Measurements from ENCODE around the gene ULK4. TPM values are rescaled to one million over a fixed set of nuclear protein-coding genes. Genes with fewer than 3 reads are reported as not detected.

The ULK4 gene
- total RNA-seq, 1 experiment from 2014 or later = 6.3 TPM

DNA sequence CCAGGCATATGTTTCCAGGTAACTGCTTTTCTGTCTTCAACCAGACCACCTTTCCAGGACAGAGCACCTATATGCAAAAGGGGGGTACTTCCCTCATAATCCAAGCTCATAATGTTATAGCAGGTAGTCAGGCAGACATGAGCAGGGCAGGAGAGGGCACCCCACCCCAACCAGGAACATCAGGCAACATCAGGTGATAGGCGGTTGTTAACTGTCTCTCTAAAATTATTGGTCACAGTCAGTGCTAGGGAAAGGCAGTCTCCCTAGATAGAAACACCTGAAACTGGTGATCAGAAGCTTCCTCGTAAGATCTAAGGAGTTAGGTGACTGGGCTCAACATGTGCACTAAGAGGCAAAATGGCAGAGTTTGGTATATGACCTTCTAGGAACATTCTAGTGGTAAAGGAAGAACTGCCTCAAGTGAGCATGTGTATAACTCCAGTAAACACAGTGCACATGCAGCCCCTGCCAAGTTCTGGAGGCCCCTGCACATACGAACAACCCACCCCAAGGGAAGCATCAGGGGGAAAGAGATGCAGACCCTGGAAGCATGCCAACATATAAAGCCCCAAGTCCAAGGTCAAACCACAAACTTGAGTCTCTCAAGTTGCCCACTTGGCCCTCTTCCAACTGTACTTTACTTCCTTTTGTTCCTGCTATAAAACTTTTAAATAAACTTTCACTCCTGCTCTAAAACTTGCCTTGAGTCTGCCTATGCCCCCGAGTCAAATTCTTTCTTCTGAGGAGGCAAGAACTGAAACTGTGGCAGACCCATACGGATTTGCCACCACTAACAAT lies 270.9 kb downstream of the ULK4 start:
- Histone ChIP-seq H3K27me3 (ENCODE audit: insufficient read depth, low read length) (no peaks in the 10 kb centered on the region), H3K36me3 (ENCODE audit: control insufficient read depth in 1 of 2, insufficient read depth in 2 of 2, low read length in 2 of 2) (no peaks in the 10 kb centered on the region), H3K9me2 (ENCODE audit: insufficient read depth) (no peaks in the 10 kb centered on the region), H2AFZ (ENCODE audit: low read depth, low read length, poor library complexity, severe bottlenecking) (no peak overlapping the region), H4K20me1 (ENCODE audit: insufficient read depth) (no peaks in the 10 kb centered on the region), H3K4me1 (ENCODE audit: control insufficient read depth in 1 of 2, insufficient read depth in 2 of 2, low read length in 2 of 2) (0 out of 4 replicates have a peak, but pooled peaks cover 0 to 2% of the 10 kb centered on the region in 2 experiments), H3K79me2 (ENCODE audit: insufficient read depth, low read length) (no peaks in the 10 kb centered on the region), H3K9me3 (ENCODE audit: control insufficient read depth in 1 of 2, insufficient read depth in 1 of 2, low read depth in 1 of 2, low read length in 2 of 2) (no peaks in the 10 kb centered on the region), H3K27ac (ENCODE audit: low read depth, low read length) (no peak overlapping the region), H3K4me3 (replicated peaks in 1 of 2; ENCODE audit: low read depth in 1 of 2, low read length in 2 of 2) (no peak overlapping the region), H3K4me2 (ENCODE audit: low read length) (no peak overlapping the region), H3K9ac (ENCODE audit: low read length) (no peak overlapping the region)
- CTCF ChIA-PET = no interaction called here
- POLR2A ChIA-PET = no interaction called here
- RAD21 ChIA-PET (ENCODE audit: low non-redundant PET in 1 of 2, low total read pairs in 2 of 2, uncharacterized antibody in 2 of 2, unreplicated experiment in 2 of 2) = no interaction called here
- BruUV-seq (replicated peaks) = no TSS peak
- no peak for ATAC-seq
- intact Hi-C loops (cut with micrococcal nuclease) = no loop called here
- DNase-seq (ENCODE audit: low read depth, low spot score) = no peak
- peak; percentile 21 for TF ChIP-seq TCF7L2 (IDR thresholded peaks at IDR 0.05; ENCODE audit: borderline replicate concordance, extremely low read depth, insufficient read depth, insufficient read length)
- TF ChIP-seq YY1 (IDR thresholded peaks at IDR 0.05; ENCODE audit: extremely low read depth, insufficient replicate concordance, low read depth, low read length) = no peak

DNA sequence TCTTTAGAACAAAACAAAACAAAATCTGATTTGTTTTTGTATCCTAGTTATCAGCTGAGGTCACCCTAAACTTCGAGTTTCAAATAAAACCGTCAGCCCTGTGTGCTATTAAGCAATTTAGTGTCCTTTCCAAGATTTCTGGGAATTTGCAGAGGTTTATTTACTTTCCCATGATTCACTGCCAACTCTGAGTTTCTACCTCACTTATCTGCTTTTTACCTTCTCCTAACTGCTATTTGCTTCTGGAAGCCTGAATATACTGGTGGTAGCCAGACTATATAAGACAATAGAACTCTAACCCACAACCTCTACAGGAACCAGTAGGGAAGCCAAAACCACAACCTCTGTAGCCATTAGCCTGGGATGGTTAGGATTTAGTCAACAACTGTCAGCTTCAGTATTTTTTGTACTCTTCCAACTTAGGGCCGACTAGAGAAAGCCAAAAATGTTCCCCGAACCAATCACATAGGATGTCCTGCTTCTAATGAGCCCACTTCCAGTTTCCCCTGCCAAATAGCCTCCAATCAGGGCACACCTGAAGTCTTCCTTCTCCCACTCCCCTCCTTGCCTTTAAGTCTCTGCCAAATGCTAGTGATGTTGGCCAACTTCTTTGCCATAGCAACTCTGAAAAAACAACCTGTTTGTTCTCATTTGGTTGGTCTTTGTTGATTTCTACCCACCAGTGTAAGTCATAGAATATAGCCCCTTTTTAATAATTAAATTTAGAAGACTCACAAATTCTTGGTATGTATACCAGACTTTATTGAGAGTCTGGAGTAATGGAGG lies 273.1 kb downstream of the ULK4 start:
- RAD21 ChIA-PET (ENCODE audit: low non-redundant PET in 1 of 2, low total read pairs in 2 of 2, uncharacterized antibody in 2 of 2, unreplicated experiment in 2 of 2) = no interaction called here
- CTCF ChIA-PET = no interaction called here
- TF ChIP-seq FOSL1 (IDR thresholded peaks at IDR 0.05; ENCODE audit: low read depth) (no peak), SRF (IDR thresholded peaks at IDR 0.05; ENCODE audit: low read depth) (no peak), YY1 (IDR thresholded peaks at IDR 0.05; ENCODE audit: extremely low read depth, insufficient replicate concordance, low read depth, low read length) (no peak), POLR2AphosphoS5 (IDR thresholded peaks at IDR 0.05; ENCODE audit: low read depth, low read length) (no peak), ELF1 (IDR thresholded peaks at IDR 0.05; ENCODE audit: borderline replicate concordance, low read depth) (no peak), EZH2 (IDR thresholded peaks at IDR 0.05) (no peak), SIN3A (IDR thresholded peaks at IDR 0.05; ENCODE audit: low read depth) (no peak), TCF7L2 (IDR thresholded peaks at IDR 0.05; ENCODE audit: borderline replicate concordance, extremely low read depth, insufficient read depth, insufficient read length) (no peak), EGR1 (IDR thresholded peaks at IDR 0.05; ENCODE audit: low read depth) (no peak), RAD21 (IDR thresholded peaks at IDR 0.05; ENCODE audit: low read depth) (no peak), POLR2A (IDR thresholded peaks at IDR 0.05; ENCODE audit: borderline replicate concordance, extremely low read depth, insufficient read depth, insufficient read length) (no peak)
- TF ChIP-seq, protein P1, sequence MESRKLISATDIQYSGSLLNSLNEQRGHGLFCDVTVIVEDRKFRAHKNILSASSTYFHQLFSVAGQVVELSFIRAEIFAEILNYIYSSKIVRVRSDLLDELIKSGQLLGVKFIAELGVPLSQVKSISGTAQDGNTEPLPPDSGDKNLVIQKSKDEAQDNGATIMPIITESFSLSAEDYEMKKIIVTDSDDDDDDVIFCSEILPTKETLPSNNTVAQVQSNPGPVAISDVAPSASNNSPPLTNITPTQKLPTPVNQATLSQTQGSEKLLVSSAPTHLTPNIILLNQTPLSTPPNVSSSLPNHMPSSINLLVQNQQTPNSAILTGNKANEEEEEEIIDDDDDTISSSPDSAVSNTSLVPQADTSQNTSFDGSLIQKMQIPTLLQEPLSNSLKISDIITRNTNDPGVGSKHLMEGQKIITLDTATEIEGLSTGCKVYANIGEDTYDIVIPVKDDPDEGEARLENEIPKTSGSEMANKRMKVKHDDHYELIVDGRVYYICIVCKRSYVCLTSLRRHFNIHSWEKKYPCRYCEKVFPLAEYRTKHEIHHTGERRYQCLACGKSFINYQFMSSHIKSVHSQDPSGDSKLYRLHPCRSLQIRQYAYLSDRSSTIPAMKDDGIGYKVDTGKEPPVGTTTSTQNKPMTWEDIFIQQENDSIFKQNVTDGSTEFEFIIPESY (IDR thresholded peaks at IDR 0.05; ENCODE audit: extremely low read depth, insufficient replicate concordance, low read length) = no peak
- TF ChIP-seq, protein P2, sequence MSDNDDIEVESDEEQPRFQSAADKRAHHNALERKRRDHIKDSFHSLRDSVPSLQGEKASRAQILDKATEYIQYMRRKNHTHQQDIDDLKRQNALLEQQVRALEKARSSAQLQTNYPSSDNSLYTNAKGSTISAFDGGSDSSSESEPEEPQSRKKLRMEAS (IDR thresholded peaks at IDR 0.05) = no peak

More for the DNA sequence above, 273.1 kb downstream of the ULK4 start:
- H3K27me3 ChIP-seq (ENCODE audit: insufficient read depth, low read length) = no peaks in the 10 kb centered on the region
- H3K9ac ChIP-seq (ENCODE audit: low read length) = no peak overlapping the region
- no peak overlapping the region for H2AFZ ChIP-seq (ENCODE audit: low read depth, low read length, poor library complexity, severe bottlenecking)
- POLR2A ChIA-PET = no interaction called here
- H3K9me3 ChIP-seq (ENCODE audit: control insufficient read depth in 1 of 2, insufficient read depth in 1 of 2, low read depth in 1 of 2, low read length in 2 of 2) = no peaks in the 10 kb centered on the region
- H3K4me1 ChIP-seq (ENCODE audit: control insufficient read depth in 1 of 2, insufficient read depth in 2 of 2, low read length in 2 of 2) = 0 out of 4 replicates have a peak, but pooled peaks cover 0 to 2% of the 10 kb centered on the region in 2 experiments
- ATAC-seq = no peak
- no peaks in the 10 kb centered on the region for H4K20me1 ChIP-seq (ENCODE audit: insufficient read depth)
- H3K79me2 ChIP-seq (ENCODE audit: insufficient read depth, low read length) = no peaks in the 10 kb centered on the region
- BruUV-seq (replicated peaks) = no TSS peak
- H3K9me2 ChIP-seq (ENCODE audit: insufficient read depth) = no peaks in the 10 kb centered on the region
- intact Hi-C loops (cut with micrococcal nuclease) = no loop called here
- DNase-seq (ENCODE audit: low read depth, low spot score) = no peak
- no peak overlapping the region for H3K4me3 ChIP-seq (replicated peaks in 1 of 2; ENCODE audit: low read depth in 1 of 2, low read length in 2 of 2)
- H3K27ac ChIP-seq (ENCODE audit: low read depth, low read length) = no peak overlapping the region
- H3K36me3 ChIP-seq (ENCODE audit: control insufficient read depth in 1 of 2, insufficient read depth in 2 of 2, low read length in 2 of 2) = no peaks in the 10 kb centered on the region
- H3K4me2 ChIP-seq (ENCODE audit: low read length) = no peak overlapping the region
